Thymus (tissue), 11 donors: Measurements from ENCODE around the gene MRPS25. TPM values are rescaled to one million over a fixed set of nuclear protein-coding genes. Genes with fewer than 3 reads are reported as not detected.

Experiments
- DNase-seq, 9 donors: peaks; one replicate each; pipeline ENCODE4 v3.0.0-alpha.2; 2013; ENCODE audit warnings: low spot score in 9 of 9, low read depth in 6 of 9, missing footprints in 1 of 9
- H3K27ac ChIP-seq, 2 donors: one replicate each; pipeline ENCODE4 v1.5.1; 2013; ENCODE audit warnings: control low read depth in 1 of 2, low read depth in 1 of 2, low read length in 1 of 2, mild to moderate bottlenecking in 1 of 2, moderate library complexity in 1 of 2
- H3K27me3 ChIP-seq, 2 donors: one replicate each; pipeline ENCODE4 v1.5.1; 2013; ENCODE audit warnings: low read length in 1 of 2; ENCODE audit not compliant: control insufficient read depth in 2 of 2, insufficient read depth in 1 of 2
- H3K36me3 ChIP-seq, 2 donors: one replicate each; pipeline ENCODE4 v1.5.1; 2013; ENCODE audit warnings: low read length in 1 of 2, mild to moderate bottlenecking in 1 of 2, moderate library complexity in 1 of 2; ENCODE audit not compliant: control insufficient read depth in 2 of 2, insufficient read depth in 2 of 2
- H3K4me1 ChIP-seq, 2 donors: one replicate each; pipeline ENCODE4 v1.5.1; 2013; ENCODE audit warnings: low read length in 2 of 2; ENCODE audit not compliant: control insufficient read depth in 2 of 2, insufficient read depth in 2 of 2
- H3K4me3 ChIP-seq, 2 donors: one replicate each; pipeline ENCODE4 v1.5.1; 2013; ENCODE audit warnings: low read length in 2 of 2, control low read depth in 1 of 2, mild to moderate bottlenecking in 1 of 2
- H3K9me3 ChIP-seq, 2 donors: one replicate each; pipeline ENCODE4 v1.5.1; 2013; ENCODE audit warnings: low read length in 1 of 2, mild to moderate bottlenecking in 1 of 2; ENCODE audit not compliant: control insufficient read depth in 2 of 2, insufficient read depth in 1 of 2
- WGBS: extraction: QIAGEN DNeasy Blood & Tissue Kit; methylation state at CpG from one replicate; pipeline ENCODE4 v1.1.7; 2013; 5-methylcytosine and 5-hydroxymethylcytosine counted together
- polyA plus RNA-seq: library from polyadenylated mRNA; stranded (reverse); fragments of 200-250 nt; gene quantifications from one replicate; pipeline ENCODE4 v1.2.3, GENCODE V29; 2013
- total RNA-seq: library from RNA; stranded (reverse); fragments of 120-200 nt; gene quantifications from one replicate; pipeline ENCODE4 v1.2.4, GENCODE V29; 2013
- donor health status: healthy.

Gene MRPS25
- total and polyA plus RNA-seq, 2 donors = 24.6 to 48.9 TPM

DNA sequence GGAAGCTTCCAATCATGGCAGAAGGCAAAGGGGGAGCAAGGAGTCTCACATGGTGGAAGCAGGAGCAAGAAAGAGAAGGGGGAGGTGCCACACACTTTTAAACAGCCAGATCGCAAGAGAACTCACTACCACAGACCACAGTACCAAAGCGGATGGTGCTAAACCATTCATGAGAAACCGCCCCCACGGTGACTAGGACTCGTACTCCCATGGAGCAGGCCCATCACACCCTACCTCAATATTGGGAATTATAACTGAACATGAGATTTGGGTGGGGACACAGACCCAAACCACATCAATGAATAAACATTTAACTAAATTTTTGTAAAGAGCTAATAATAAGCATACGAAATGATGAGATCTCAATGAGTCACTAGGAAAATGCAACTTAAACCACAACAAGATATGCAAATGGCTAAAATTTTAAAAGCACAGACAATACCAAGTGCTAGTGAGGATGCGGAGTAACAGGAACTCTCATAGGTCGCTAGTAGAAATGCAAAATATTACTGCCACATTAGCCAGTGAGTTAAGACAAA is 10.0 kb downstream of the MRPS25 start:
- 96% methylated on average over 8 of the region's 8 CpGs for WGBS
- Histone ChIP-seq H3K27me3 (no peaks in the 10 kb centered on the region), H3K4me3 (no peak overlapping the region), H3K36me3 (peaks cover 35 to 60% of the 10 kb centered on the region in 2 donors), H3K27ac (no peak overlapping the region), H3K9me3 (no peaks in the 10 kb centered on the region), H3K4me1 (no peaks in the 10 kb centered on the region)
- DNase-seq = no peak

DNA sequence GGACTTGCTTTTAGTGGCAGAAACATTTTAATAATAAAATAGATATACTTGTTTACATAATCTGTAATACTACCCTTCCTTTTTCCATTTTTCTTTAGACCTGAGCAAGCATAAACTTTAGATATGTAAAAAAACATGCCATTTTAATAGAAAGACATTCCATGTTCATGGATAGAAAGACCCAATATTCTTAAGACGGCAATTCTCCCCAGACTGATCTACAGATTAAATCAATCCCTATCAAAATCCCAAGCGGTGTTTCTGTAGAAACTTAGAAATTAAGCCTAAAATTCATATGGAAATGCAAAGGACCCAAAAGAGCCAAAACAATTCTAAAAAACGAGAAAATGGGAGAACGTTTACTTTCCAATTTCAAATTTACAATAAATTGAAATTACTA is 11.6 kb downstream of the MRPS25 start:
- H3K9me3 ChIP-seq = no peaks in the 10 kb centered on the region
- peaks cover 37 to 65% of the 10 kb centered on the region in 2 donors for H3K36me3 ChIP-seq
- no peak for DNase-seq
- H3K27ac ChIP-seq = no peak overlapping the region
- 99% methylated on average over 4 of the region's 4 CpGs for WGBS
- no peaks in the 10 kb centered on the region for H3K4me1 ChIP-seq
- H3K27me3 ChIP-seq = no peaks in the 10 kb centered on the region
- H3K4me3 ChIP-seq = no peak overlapping the region

DNA sequence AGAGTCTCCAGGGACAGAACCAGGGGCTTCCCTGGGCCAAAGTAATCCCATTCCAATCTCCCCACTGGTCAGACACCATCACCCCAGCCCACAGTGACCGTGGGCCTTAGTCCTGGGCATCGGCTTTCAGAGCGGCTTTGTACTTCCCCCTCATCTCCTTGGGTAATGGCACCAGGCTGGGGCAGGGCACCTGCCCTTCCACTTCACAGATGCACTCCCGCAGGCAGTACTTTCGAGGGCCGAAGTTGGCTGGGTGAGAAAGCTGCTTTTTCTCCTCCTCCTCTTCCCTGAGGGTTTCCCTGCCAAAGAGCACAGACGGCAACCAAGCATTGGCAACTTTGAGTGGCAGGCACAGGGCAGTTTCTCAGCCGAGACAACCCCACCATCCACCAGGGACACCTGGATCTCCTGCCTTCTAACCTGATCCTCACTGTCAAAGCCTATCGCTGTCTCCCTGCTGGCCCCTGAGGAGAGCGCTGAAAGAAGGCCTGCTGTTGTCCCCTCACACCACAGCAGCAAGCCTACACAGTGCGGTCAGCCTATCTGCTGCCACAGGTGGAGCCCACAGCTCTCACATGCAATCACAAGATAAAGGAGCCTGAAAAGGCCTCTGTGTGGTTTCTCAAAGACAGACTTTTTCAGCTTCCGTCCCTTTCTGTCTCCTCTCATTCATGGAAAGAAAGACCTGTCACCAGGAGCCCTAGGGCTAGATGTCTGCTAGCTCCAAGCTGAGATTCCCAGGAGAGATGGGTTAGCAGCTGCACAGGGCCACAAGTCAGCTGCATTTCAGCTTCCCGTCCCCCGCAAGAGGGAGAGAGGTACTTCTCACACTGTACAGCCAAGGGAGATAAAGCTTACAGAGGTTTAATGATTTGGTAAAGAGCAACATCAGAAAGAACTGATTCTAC is 12.5 kb downstream of the MRPS25 start:
- Histone ChIP-seq H3K9me3 (no peaks in the 10 kb centered on the region), H3K4me3 (no peak overlapping the region), H3K27me3 (no peaks in the 10 kb centered on the region), H3K27ac (no peak overlapping the region), H3K36me3 (peaks cover 38 to 67% of the 10 kb centered on the region in 2 donors), H3K4me1 (no peaks in the 10 kb centered on the region)
- no peak for DNase-seq
- 98% methylated on average over 14 of the region's 14 CpGs for WGBS

DNA sequence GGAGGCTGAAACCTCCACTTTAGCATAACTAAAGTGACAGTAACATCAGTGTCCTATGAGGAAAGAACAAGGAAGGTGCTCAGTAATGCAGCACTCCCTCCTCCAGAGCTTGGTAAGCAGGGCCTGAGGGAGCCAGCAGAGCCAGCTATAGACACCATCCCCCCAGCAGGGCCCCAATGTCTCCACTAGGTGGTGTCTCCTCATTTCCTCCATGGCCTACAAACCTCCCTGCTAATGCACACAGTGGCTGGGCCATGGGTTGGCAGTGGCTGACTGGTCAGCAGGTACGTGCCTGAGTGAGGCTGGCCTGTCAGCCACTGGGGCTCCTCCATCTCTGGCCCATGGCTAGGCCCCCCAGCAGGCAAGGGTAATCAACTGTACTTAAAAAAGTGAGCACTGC is 13.6 kb downstream of the MRPS25 start:
- WGBS = 91% methylated on average over 1 of the region's 1 CpG
- H3K36me3 ChIP-seq = peaks cover 42 to 70% of the 10 kb centered on the region in 2 donors
- H3K4me3 ChIP-seq = no peak overlapping the region
- no peaks in the 10 kb centered on the region for H3K9me3 ChIP-seq
- no peaks in the 10 kb centered on the region for H3K27me3 ChIP-seq
- no peak overlapping the region for H3K27ac ChIP-seq
- DNase-seq = peak in 4 of 9 donors; percentile 15 to 51 (median 34)
- no peaks in the 10 kb centered on the region for H3K4me1 ChIP-seq

DNA sequence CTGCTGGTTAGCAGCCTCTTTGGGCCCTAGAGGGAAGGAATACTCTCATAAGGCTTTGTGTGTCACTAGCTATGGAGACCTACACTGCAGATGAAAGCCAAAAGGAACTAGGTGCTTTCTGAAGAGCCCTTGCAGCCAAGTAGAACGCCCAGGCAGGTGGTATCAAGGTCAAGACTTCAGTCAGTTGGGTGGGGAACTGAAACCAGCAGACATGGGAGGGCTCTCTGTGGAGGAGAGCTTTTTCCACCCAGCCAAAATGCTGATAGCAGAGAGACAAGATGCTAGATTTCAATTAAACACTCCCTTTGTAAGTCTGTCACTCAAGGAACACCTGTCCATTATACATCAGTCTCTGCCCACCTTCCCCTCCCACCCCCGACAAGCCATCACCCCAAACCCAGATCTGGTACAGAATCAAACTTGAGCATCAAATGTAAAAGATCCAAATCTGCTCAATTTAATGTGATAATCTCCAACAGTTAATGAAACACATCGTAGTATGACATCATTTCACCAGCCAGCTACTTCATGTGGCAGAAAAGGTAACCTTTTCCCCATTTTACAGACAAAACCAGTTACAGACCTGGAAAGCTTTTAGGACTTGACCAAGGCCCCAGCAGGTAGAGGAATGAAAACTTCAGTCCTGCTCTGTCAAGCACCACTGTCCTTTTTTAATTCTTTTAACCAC is 14.6 kb downstream of the MRPS25 start:
- peak in 1 of 9 donors; percentile 16 for DNase-seq
- Histone ChIP-seq H3K4me1 (no peaks in the 10 kb centered on the region), H3K27ac (no peak overlapping the region), H3K36me3 (peaks cover 50 to 74% of the 10 kb centered on the region in 2 donors), H3K4me3 (no peak overlapping the region), H3K9me3 (no peaks in the 10 kb centered on the region), H3K27me3 (no peaks in the 10 kb centered on the region)
- WGBS = 95% methylated on average over 3 of the region's 3 CpGs

DNA sequence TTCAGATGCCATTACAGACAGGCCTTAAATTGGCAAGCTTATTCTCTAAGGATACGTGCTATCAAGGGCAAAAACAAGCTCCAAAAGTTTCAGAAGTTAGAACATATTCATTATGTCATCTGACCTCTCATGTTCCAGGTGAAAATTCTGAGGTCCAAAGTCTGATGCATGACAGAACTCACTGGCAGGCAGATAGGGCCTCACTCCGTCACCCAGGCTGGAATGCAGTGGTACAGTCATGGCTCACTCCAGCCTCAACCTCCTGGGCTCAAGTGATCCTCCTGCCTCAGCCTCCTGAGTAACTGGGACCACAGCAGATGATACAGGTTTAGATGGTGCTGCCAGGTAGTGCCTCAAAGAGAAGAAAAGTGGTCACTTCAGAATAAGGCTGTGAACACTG is 15.5 kb downstream of the MRPS25 start:
- 98% methylated on average over 2 of the region's 2 CpGs for WGBS
- H3K27me3 ChIP-seq = no peaks in the 10 kb centered on the region
- H3K27ac ChIP-seq = no peak overlapping the region
- H3K36me3 ChIP-seq = peaks cover 58 to 79% of the 10 kb centered on the region in 2 donors
- no peak for DNase-seq
- H3K4me1 ChIP-seq = no peaks in the 10 kb centered on the region
- no peak overlapping the region for H3K4me3 ChIP-seq
- no peaks in the 10 kb centered on the region for H3K9me3 ChIP-seq

DNA sequence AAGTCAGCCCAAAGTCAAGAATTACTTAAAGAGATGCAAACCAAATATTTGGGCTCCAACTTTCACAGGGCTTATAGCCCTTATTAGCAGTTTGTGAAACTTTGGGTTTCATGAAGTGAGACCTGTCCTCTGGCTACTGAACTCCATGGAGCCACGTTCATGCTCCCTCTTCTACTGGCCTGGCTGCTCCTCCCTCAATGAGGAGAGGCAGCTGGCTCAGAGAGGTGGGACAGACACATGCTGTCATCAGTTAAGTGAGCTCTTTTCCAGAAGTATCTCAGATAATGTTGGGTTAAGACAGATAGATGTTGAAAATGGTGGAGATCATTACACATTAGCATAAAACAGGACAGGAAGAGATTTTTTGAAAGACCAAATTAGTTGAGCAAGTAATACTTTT is 19.4 kb downstream of the MRPS25 start:
- no peak for DNase-seq
- H3K4me3 ChIP-seq = no peak overlapping the region
- peaks cover 65 to 94% of the 10 kb centered on the region in 2 donors for H3K36me3 ChIP-seq
- H3K9me3 ChIP-seq = no peaks in the 10 kb centered on the region
- H3K27me3 ChIP-seq = no peaks in the 10 kb centered on the region
- H3K4me1 ChIP-seq = no peaks in the 10 kb centered on the region
- WGBS = 98% methylated on average over 1 of the region's 1 CpG
- H3K27ac ChIP-seq = no peak overlapping the region

DNA sequence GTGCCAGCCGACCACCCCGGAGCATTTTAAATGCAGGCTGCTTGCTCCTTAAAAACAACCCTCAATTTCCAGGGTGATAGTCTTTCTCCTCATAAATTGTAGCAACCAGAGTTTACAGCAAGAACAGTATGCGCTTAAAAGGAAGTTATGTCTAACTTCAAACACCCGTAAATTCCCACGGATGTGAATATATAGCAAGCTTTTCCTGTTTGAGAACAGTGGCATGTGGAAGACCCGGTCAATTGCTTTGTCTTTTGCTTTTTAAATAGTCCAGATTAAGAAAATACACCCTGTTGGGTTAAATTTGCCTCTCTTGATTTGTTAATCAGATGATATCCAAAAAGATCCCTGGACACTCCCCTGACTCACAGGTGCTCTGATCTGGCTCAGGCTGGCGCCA is 20.8 kb downstream of the MRPS25 start:
- WGBS = 62% methylated on average over 7 of the region's 7 CpGs
- H3K27me3 ChIP-seq = no peaks in the 10 kb centered on the region
- H3K4me1 ChIP-seq = no peaks in the 10 kb centered on the region
- H3K4me3 ChIP-seq = no peak overlapping the region
- H3K27ac ChIP-seq = no peak overlapping the region
- DNase-seq = no peak
- no peaks in the 10 kb centered on the region for H3K9me3 ChIP-seq
- H3K36me3 ChIP-seq = peaks cover 67 to 94% of the 10 kb centered on the region in 2 donors
